GOT3 (cell line): Measurements from ENCODE around the gene ATP8A2.
"Not testable (repeated sequence)": the region's sequence is repeated elsewhere in the genome, so short reads cannot be mapped to it uniquely, and the experiment has no call there.

ENCODE experiments used
- DNase-seq: peaks from one replicate; lab custom pipeline; 2025; ENCODE audit warnings: mixed read lengths; lab: John Stamatoyannopoulos, UW

The ATP8A2 gene

GRCh38 chr13:25768838-25769237, 397.1 kb downstream of the ATP8A2 start:
- DNase-seq: no peak

- DNase-seq: no peak
Measured at GRCh38 chr13:25770601-25771000, 398.8 kb downstream of the ATP8A2 start.

GRCh38 chr13:25771202-25771601, 399.4 kb downstream of the ATP8A2 start:
- no peak for DNase-seq

- no peak for DNase-seq
Measured at GRCh38 chr13:25771641-25772478, 400.1 kb downstream of the ATP8A2 start.

GRCh38 chr13:25772534-25772933, 400.8 kb downstream of the ATP8A2 start:
- DNase-seq: not testable (repeated sequence)

- DNase-seq: not testable (repeated sequence)
Measured at GRCh38 chr13:25774056-25774455, 402.3 kb downstream of the ATP8A2 start.

GRCh38 chr13:25775275-25775674, 403.5 kb downstream of the ATP8A2 start:
- DNase-seq: no peak

- DNase-seq: no peak
Measured at GRCh38 chr13:25775986-25776385, 404.2 kb downstream of the ATP8A2 start.

- DNase-seq: no peak
Measured at GRCh38 chr13:25776722-25777121, 404.9 kb downstream of the ATP8A2 start.

- DNase-seq: no peak
Measured at GRCh38 chr13:25777509-25777908, 405.7 kb downstream of the ATP8A2 start.

- no peak for DNase-seq
Measured at GRCh38 chr13:25778365-25778764, 406.6 kb downstream of the ATP8A2 start.

- no peak for DNase-seq
Measured at GRCh38 chr13:25778808-25779305, 407.1 kb downstream of the ATP8A2 start.

- DNase-seq: no peak
Measured at GRCh38 chr13:25783076-25783475, 411.3 kb downstream of the ATP8A2 start.

- no peak for DNase-seq
Measured at GRCh38 chr13:25783601-25784024, 411.8 kb downstream of the ATP8A2 start.

- DNase-seq: no peak
Measured at GRCh38 chr13:25784119-25784518, 412.3 kb downstream of the ATP8A2 start.

- DNase-seq: not testable (repeated sequence)
Measured at GRCh38 chr13:25790137-25790536, 418.4 kb downstream of the ATP8A2 start.

- DNase-seq: no peak
Measured at GRCh38 chr13:25795277-25795676, 423.5 kb downstream of the ATP8A2 start.

GRCh38 chr13:25796474-25796873, 424.7 kb downstream of the ATP8A2 start:
- no peak for DNase-seq

- no peak for DNase-seq
Measured at GRCh38 chr13:25798998-25799397, 427.2 kb downstream of the ATP8A2 start.

GRCh38 chr13:25800523-25800922, 428.7 kb downstream of the ATP8A2 start:
- DNase-seq: no peak

GRCh38 chr13:25802579-25802978, 430.8 kb downstream of the ATP8A2 start:
- DNase-seq: no peak

- DNase-seq: no peak
Measured at GRCh38 chr13:25803641-25804040, 431.9 kb downstream of the ATP8A2 start.

- DNase-seq: no peak
Measured at GRCh38 chr13:25806264-25806974, 434.6 kb downstream of the ATP8A2 start.
